GM23248 (cell line): ENCODE data around the gene PGAP2. TPM values are rescaled to one million over a fixed set of nuclear protein-coding genes. Genes with fewer than 3 reads are reported as not detected.

Experiments
- DNase-seq: peaks from one replicate; pipeline ENCODE4 v3.0.0-alpha.2; 2015
- H2AFZ ChIP-seq: fragments of 200-600 bp; sonication (generic); 2 replicates; pipeline ENCODE4 v1.6.1; 2016; ENCODE audit warnings: antibody characterized with exemption
- H3F3A ChIP-seq: fragments of 200-600 bp; sonication (generic); 2 replicates; pipeline ENCODE4 v1.6.1; 2016; ENCODE audit warnings: mild to moderate bottlenecking, antibody characterized with exemption, mixed run types; ENCODE audit not compliant: insufficient read depth
- H3K27ac ChIP-seq: fragments of 200-600 bp; sonication (generic); 2 replicates; pipeline ENCODE4 v1.5.1; 2016; ENCODE audit warnings: mild to moderate bottlenecking
- H3K27me3 ChIP-seq: fragments of 200-600 bp; sonication (generic); replicated peaks from 2 replicates; pipeline ENCODE4 v1.6.1; 2016; ENCODE audit warnings: mild to moderate bottlenecking; ENCODE audit not compliant: insufficient read depth
- H3K36me3 ChIP-seq: fragments of 200-600 bp; sonication (generic); 2 replicates; pipeline ENCODE4 v1.6.1; 2016; ENCODE audit warnings: low read depth, mild to moderate bottlenecking
- H3K4me1 ChIP-seq: fragments of 200-600 bp; sonication (generic); 2 replicates; pipeline ENCODE4 v1.6.1; 2016; ENCODE audit warnings: mild to moderate bottlenecking; ENCODE audit not compliant: insufficient read depth
- H3K4me2 ChIP-seq: fragments of 200-600 bp; sonication (generic); one replicate; pipeline ENCODE4 v1.6.1; 2016; ENCODE audit warnings: mild to moderate bottlenecking; ENCODE audit not compliant: unreplicated experiment
- H3K4me3 ChIP-seq: fragments of 200-600 bp; sonication (generic); 2 replicates; pipeline ENCODE4 v1.5.1; 2016; ENCODE audit warnings: mild to moderate bottlenecking
- H3K79me2 ChIP-seq: fragments of 200-600 bp; sonication (generic); 2 replicates; pipeline ENCODE4 v1.6.1; 2016; ENCODE audit warnings: mild to moderate bottlenecking; ENCODE audit not compliant: insufficient read depth
- H3K9ac ChIP-seq: fragments of 200-600 bp; sonication (generic); 2 replicates; pipeline ENCODE4 v1.6.1; 2016; ENCODE audit warnings: mild to moderate bottlenecking
- H3K9me2 ChIP-seq: fragments of 200-600 bp; sonication (generic); 2 replicates; pipeline ENCODE4 v1.6.1; 2016; ENCODE audit warnings: mixed run types, mild to moderate bottlenecking, moderate library complexity; ENCODE audit not compliant: insufficient read depth
- H3K9me3 ChIP-seq: fragments of 200-600 bp; sonication (generic); one replicate; pipeline ENCODE4 v1.6.1; 2017; ENCODE audit warnings: low read depth
- H4K20me1 ChIP-seq: fragments of 200-600 bp; sonication (generic); 2 replicates; pipeline ENCODE4 v1.6.0; 2016; ENCODE audit not compliant: insufficient read depth
- EZH2 ChIP-seq: fragments of 200-600 bp; sonication (generic); IDR thresholded peaks from 2 replicates; pipeline ENCODE4 v1.6.1; 2018; ENCODE audit warnings: antibody characterized with exemption, mild to moderate bottlenecking; ENCODE audit not compliant: insufficient read depth, poor library complexity, severe bottlenecking
- EZH2phosphoT487 ChIP-seq: fragments of 200-600 bp; sonication (generic); IDR thresholded peaks from 2 replicates; pipeline ENCODE4 v1.6.1; 2018; ENCODE audit warnings: antibody characterized with exemption, moderate library complexity, mild to moderate bottlenecking, low read depth; ENCODE audit not compliant: insufficient read depth
- WGBS, 2 experiments: methylation state at CpG; one replicate each; pipeline ENCODE4 v1.1.6; 2015 to 2017; ENCODE audit warnings: low lambda C conversion rate in 2 of 2, low coverage in 1 of 2; ENCODE audit errors: missing lambda C conversion rate in 2 of 2; 5-methylcytosine and 5-hydroxymethylcytosine counted together
- in situ Hi-C: fragments of 300-500 bp; cut with MboI; formaldehyde crosslinking; loops from 2 replicates; pipeline ENCODE4 v1.15.0; 2020
- polyA plus RNA-seq: library from polyadenylated mRNA; unstranded; fragments of >200 nt; fragmentation: Nextera tagmentation; extraction: Ambion mirVana; gene quantifications from 2 replicates; pipeline ENCODE4 v1.2.1, GENCODE V29; 2016
- total RNA-seq: library from RNA; depleted of rRNA; stranded (reverse); fragments of >200 nt; shearing (Covaris generic); gene quantifications from 2 replicates; pipeline ENCODE4 v1.2.3, GENCODE V29; 2014

PGAP2 gene
- total and polyA plus RNA-seq, 2 experiments from 2014 or later, result 14.7 to 19.0 TPM

GRCh38 chr11:3865388-3866193, 57.2 kb downstream of the PGAP2 start:
- peak overlapping the region; percentile 11; the same call in 1 of the 2 replicates for H3K9ac ChIP-seq
- in situ Hi-C loops, result no loop called here

GRCh38 chr11:3866206-3866605, 57.8 kb downstream of the PGAP2 start:
- no peaks in the 10 kb centered on the region for H3K27me3 ChIP-seq
- H3K4me3 ChIP-seq, result peak overlapping the region; percentile 20; the same call in 1 of the 2 replicates
- peak overlapping the region; percentile 29 for H3K27ac ChIP-seq
- peaks cover 19% of the 10 kb centered on the region for H3F3A ChIP-seq
- in situ Hi-C loops, result no loop called here
- H3K9me2 ChIP-seq, result no peaks in the 10 kb centered on the region
- TF ChIP-seq EZH2phosphoT487 (no peak), EZH2 (no peak)
- H4K20me1 ChIP-seq, result no peaks in the 10 kb centered on the region
- 0 out of 2 replicates have a peak overlapping the region, but pooled peaks have one; percentile 11 for H3K9ac ChIP-seq
- 88 to 90% methylated on average over 5 of the region's 5 CpGs for WGBS, 2 experiments
- peaks cover 76% of the 10 kb centered on the region for H3K79me2 ChIP-seq
- no peaks in the 10 kb centered on the region for H3K36me3 ChIP-seq
- H3K4me1 ChIP-seq, result peaks cover 23% of the 10 kb centered on the region
- no peaks in the 10 kb centered on the region for H3K9me3 ChIP-seq
- peak overlapping the region; percentile 43; the same call in 1 of the 2 replicates for H2AFZ ChIP-seq
- no peak for DNase-seq
- peak overlapping the region; percentile 35 for H3K4me2 ChIP-seq

More at GRCh38 chr11:3865388-3866193, 57.2 kb downstream of the PGAP2 start:
- Histone ChIP-seq H3K4me1 (peaks cover 23% of the 10 kb centered on the region), H3K4me2 (peak overlapping the region; percentile 35), H3K4me3 (peak overlapping the region; percentile 20; the same call in 1 of the 2 replicates), H3F3A (peaks cover 19% of the 10 kb centered on the region), H3K36me3 (no peaks in the 10 kb centered on the region), H3K9me3 (no peaks in the 10 kb centered on the region), H3K79me2 (peaks cover 82% of the 10 kb centered on the region), H4K20me1 (no peaks in the 10 kb centered on the region), H3K9me2 (no peaks in the 10 kb centered on the region), H2AFZ (peak overlapping the region; percentile 43), H3K27ac (peak overlapping the region; percentile 29), H3K27me3 (no peaks in the 10 kb centered on the region)
- TF ChIP-seq EZH2 (no peak), EZH2phosphoT487 (no peak)
- WGBS, 2 experiments, result 31% methylated on average over 3 of the region's 3 CpGs
- peak; percentile 84 for DNase-seq

DNA sequence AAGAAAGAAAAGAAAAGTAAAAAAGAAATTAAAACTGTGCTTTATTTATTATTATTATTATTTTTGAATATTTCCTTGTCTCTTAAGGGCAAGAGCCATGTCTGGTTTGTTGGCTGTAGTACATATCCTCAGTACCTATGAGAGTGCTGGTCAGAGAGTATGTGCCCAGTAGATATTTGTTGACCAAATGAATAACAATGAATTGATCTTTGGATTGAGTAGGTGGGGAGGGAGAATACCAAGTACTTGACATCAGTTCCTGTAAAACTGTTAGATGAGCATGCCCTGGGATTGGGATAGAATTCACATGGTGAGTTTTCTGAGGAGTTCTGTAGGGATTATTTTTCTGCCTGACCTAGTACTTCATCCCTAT, 58.5 kb downstream of the PGAP2 start:
- no peak overlapping the region for H2AFZ ChIP-seq
- in situ Hi-C loops, result no loop called here
- peaks cover 70% of the 10 kb centered on the region for H3K79me2 ChIP-seq
- peaks cover 23% of the 10 kb centered on the region for H3K4me1 ChIP-seq
- no peak for DNase-seq
- no peak overlapping the region for H3K9ac ChIP-seq
- no peaks in the 10 kb centered on the region for H3K9me3 ChIP-seq
- no peaks in the 10 kb centered on the region for H3K27me3 ChIP-seq
- peaks cover 19% of the 10 kb centered on the region for H3F3A ChIP-seq
- no peak overlapping the region for H3K4me2 ChIP-seq
- H3K9me2 ChIP-seq, result no peaks in the 10 kb centered on the region
- no peak overlapping the region for H3K4me3 ChIP-seq
- H3K36me3 ChIP-seq, result no peaks in the 10 kb centered on the region
- no peak overlapping the region for H3K27ac ChIP-seq
- no peak for TF ChIP-seq EZH2
- TF ChIP-seq EZH2phosphoT487, result no peak
- H4K20me1 ChIP-seq, result no peaks in the 10 kb centered on the region

DNA sequence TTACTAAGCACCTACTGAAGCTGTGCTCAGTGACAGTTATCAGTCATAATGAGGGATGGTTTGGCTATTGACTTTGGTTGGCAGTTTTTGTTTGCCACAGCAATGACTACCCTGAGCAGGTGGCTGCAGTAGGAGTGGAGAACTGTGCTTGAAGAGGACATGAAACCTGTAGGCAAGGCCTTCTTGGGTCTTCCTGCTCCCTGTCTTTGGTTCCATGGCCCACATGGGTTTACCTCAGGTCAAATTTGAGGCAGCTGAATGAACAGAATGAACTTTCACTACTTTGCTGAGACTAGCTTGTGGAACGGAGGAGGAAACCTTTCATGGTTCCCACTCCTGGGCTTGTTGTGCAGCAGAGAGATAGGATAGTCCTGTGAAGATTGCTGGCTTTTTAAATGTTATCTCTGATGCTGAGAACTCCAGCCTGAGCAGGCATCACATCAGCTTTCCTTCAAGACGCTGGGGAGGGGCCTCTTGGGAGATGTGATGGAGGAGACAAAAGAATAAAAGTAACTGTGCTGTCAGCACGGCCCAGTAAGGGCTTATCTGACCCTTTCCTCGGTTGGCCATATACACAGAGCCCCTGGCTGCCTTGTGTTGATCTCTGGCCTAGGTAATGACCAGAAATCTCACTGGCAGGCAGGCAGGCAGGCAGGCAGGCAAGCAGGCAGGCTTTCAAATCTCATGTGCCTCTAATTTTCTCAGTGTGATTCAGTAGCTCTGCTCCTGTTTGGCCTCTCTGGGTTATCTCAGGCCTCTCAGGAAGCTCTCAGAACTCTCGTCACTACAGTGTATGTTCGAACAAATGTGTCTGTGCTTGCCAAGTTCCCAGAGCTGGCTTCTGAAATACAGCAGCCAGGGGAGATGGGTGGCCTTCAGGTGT, 59.1 kb downstream of the PGAP2 start:
- Histone ChIP-seq H3K9ac (no peak overlapping the region), H3K27ac (no peak overlapping the region), H3K27me3 (no peaks in the 10 kb centered on the region), H4K20me1 (no peaks in the 10 kb centered on the region), H2AFZ (no peak overlapping the region), H3K36me3 (no peaks in the 10 kb centered on the region), H3K9me3 (no peaks in the 10 kb centered on the region), H3K4me3 (no peak overlapping the region), H3F3A (peaks cover 19% of the 10 kb centered on the region), H3K4me2 (no peak overlapping the region), H3K4me1 (peaks cover 23% of the 10 kb centered on the region), H3K9me2 (no peaks in the 10 kb centered on the region), H3K79me2 (peaks cover 64% of the 10 kb centered on the region)
- DNase-seq, result no peak
- in situ Hi-C loops, result no loop called here
- WGBS, 2 experiments, result 75 to 82% methylated on average over 6 of the region's 6 CpGs
- TF ChIP-seq EZH2phosphoT487 (no peak), EZH2 (no peak)
